H1 (cell line): ENCODE data around the gene PINK1. TPM values are rescaled to one million over a fixed set of nuclear protein-coding genes. Genes with fewer than 3 reads are reported as not detected.

Experiments
- CHD2 ChIP-seq: IDR thresholded peaks from 2 replicates; pipeline ENCODE4 v1.6.1; 2012; ENCODE audit warnings: low read length, improper control_type of control experiment
- EZH2 ChIP-seq: fragments of 200-600 bp; sonication (generic); IDR thresholded peaks from 2 replicates; pipeline ENCODE4 v1.7.1; 2012; ENCODE audit warnings: low read depth, mild to moderate bottlenecking, moderate library complexity, low read length, inconsistent platforms; ENCODE audit not compliant: severe bottlenecking
- GTF2F1 ChIP-seq: IDR thresholded peaks from 2 replicates; pipeline ENCODE4 v1.6.1; 2012; ENCODE audit warnings: low read depth, low read length, improper control_type of control experiment, borderline replicate concordance
- HDAC6 ChIP-seq: IDR thresholded peaks from one replicate; pipeline ENCODE4 v1.7.1; 2012; ENCODE audit warnings: low read depth, mild to moderate bottlenecking, inconsistent platforms, low read length, moderate library complexity
- KDM5A ChIP-seq: fragments of 200-600 bp; IDR thresholded peaks from 2 replicates; pipeline ENCODE4 v1.7.1; 2012; ENCODE audit warnings: mild to moderate bottlenecking, low read length, inconsistent platforms, mixed read lengths
- POU5F1 ChIP-seq: IDR thresholded peaks from 2 replicates; pipeline ENCODE4 v1.6.1; 2011; ENCODE audit warnings: low read depth, mild to moderate bottlenecking, low read length, moderate library complexity
- RNF2 ChIP-seq: fragments of 200-900, 300-1000 bp; sonication (generic); IDR thresholded peaks from 2 replicates; pipeline ENCODE4 v1.7.1; 2016; ENCODE audit warnings: borderline replicate concordance, low read depth, mild to moderate bottlenecking, antibody characterized with exemption, low read length; ENCODE audit not compliant: poor library complexity, severe bottlenecking; ENCODE audit errors: missing control alignments
- SAP30 ChIP-seq: fragments of 300-600 bp; sonication (generic); IDR thresholded peaks from 2 replicates; pipeline ENCODE4 v1.7.1; 2012; ENCODE audit warnings: low read length, moderate library complexity, mild to moderate bottlenecking, inconsistent platforms; ENCODE audit not compliant: insufficient read depth, insufficient replicate concordance
- SIRT6 ChIP-seq: IDR thresholded peaks from one replicate; pipeline ENCODE4 v1.7.1; 2012; ENCODE audit warnings: low read length, inconsistent platforms
- TCF12 ChIP-seq: IDR thresholded peaks from 2 replicates; pipeline ENCODE4 v1.6.1; 2011; ENCODE audit warnings: low read depth, mild to moderate bottlenecking, low read length
- polyA plus RNA-seq, 7 experiments: library from polyadenylated mRNA; depleted of rRNA in 3 of 7; stranded (reverse) in 5 of 7; unstranded in 2 of 7; fragments of >200 nt in 5 of 7; fragments of 200-250 nt in 2 of 7; gene quantifications; 1 replicate in 5 of 7; 2 replicates in 1 of 7; 4 replicates in 1 of 7; pipeline versions ENCODE4 v1.2.1 to v1.2.3, GENCODE V29; 2011 to 2013; ENCODE audit warnings: missing spikeins in 2 of 7, mixed read lengths in 2 of 7
- total RNA-seq: library from RNA; stranded (reverse); fragmentation: NEBNext Ultra II Directional; extraction: Animal tissue kit (Norgen Biotek cat#: 25700); gene quantifications from 2 replicates; pipeline ENCODE4 v1.2.1, GENCODE V29; 2021

PINK1 gene
- total and polyA plus RNA-seq, 2 of the 8 experiments (the other 6 are each of a cell fraction or from before 2014, with no cell fraction given), result 16.1 to 19.3 TPM

- no peak for TF ChIP-seq POU5F1
- no peak for TF ChIP-seq SIRT6
- TF ChIP-seq EZH2, result no peak
- TF ChIP-seq RNF2, result no peak
- TF ChIP-seq CHD2, result no peak
- TF ChIP-seq KDM5A, result no peak
- TF ChIP-seq TCF12, result no peak
- no peak for TF ChIP-seq HDAC6
- no peak for TF ChIP-seq SAP30
- TF ChIP-seq GTF2F1, result no peak
Observed at GRCh38 chr1:20658166-20658915, 25.1 kb downstream of the PINK1 start (continued).
